HG03045 (cell line): ENCODE data around the gene NRAP.

ENCODE experiments used
- ATAC-seq: cut with Tn5 transposase; IDR thresholded peaks from one replicate; pipeline ENCODE4 v1.9.1; 2021; ENCODE audit warnings: mild to moderate bottlenecking, moderate library complexity; ENCODE audit not compliant: unreplicated experiment

The NRAP gene, protein sequence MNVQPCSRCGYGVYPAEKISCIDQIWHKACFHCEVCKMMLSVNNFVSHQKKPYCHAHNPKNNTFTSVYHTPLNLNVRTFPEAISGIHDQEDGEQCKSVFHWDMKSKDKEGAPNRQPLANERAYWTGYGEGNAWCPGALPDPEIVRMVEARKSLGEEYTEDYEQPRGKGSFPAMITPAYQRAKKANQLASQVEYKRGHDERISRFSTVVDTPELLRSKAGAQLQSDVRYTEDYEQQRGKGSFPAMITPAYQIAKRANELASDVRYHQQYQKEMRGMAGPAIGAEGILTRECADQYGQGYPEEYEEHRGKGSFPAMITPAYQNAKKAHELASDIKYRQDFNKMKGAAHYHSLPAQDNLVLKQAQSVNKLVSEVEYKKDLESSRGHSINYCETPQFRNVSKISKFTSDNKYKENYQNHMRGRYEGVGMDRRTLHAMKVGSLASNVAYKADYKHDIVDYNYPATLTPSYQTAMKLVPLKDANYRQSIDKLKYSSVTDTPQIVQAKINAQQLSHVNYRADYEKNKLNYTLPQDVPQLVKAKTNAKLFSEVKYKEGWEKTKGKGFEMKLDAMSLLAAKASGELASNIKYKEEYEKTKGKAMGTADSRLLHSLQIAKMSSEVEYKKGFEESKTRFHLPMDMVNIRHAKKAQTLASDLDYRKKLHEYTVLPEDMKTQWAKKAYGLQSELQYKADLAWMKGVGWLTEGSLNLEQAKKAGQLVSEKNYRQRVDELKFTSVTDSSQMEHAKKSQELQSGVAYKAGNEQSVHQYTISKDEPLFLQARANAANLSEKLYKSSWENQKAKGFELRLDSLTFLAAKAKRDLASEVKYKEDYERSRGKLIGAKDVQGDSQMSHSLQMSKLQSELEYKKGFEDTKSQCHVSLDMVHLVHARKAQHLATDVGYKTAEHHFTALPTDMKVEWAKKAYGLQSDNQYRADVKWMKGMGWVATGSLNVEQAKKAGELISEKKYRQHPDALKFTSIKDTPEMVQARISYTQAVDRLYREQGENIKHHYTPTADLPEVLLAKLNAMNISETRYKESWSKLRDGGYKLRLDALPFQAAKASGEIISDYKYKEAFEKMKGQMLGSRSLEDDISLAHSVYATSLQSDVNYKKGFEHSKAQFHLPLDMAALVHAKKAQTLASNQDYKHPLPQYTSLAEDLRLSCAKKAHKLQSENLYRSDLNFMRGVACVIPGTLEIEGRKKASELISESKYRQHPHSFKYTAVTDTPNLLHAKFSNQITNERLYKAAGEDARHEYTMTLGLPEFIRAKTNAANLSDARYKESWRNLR (N-terminal part only)

DNA sequence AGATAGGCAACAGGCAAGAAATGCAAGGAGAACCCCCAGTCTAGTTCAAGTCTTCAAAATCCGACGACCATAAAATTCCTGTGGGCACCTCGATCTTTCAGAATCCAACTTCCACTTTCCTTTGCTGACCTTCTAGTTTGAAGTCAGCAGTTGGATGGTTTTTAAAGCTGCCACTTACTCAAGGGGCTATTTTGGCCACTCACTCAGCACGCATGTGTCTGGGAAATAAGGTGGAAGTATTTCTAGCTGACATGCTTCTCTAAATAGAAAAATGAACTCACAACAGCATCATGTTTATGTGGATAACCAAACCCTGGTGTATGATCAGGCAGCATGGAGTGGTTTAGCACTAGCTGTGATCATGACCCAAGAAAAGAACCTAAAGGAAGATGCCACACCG is at the start of gene NRAP:
NRAP (minus strand) TSS at position 134 of the 400 bp plus-strand sequence. CDS start 159 bp downstream, outside the sequence.
- no peak for ATAC-seq

DNA sequence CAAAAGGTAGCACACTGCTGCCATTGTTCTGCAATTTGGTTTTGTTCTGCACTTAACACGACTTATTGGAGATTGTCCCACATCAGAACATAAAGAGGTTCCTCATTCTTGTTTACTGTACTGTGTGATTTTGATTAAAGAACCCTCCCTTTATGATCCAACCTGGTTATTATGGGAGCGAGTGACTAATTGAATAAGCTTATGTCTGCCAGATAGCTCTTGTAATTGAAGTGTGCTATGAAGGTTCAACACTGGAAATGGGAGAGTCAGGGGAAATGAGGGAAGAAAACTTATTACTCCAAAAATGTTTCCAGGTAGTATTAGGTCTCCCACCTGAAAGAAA is 49.8 kb upstream of the NRAP start:
- ATAC-seq: no peak

- no peak for ATAC-seq
Measured at GRCh38 chr10:113712755-113713639, 49.2 kb upstream of the NRAP start.

DNA sequence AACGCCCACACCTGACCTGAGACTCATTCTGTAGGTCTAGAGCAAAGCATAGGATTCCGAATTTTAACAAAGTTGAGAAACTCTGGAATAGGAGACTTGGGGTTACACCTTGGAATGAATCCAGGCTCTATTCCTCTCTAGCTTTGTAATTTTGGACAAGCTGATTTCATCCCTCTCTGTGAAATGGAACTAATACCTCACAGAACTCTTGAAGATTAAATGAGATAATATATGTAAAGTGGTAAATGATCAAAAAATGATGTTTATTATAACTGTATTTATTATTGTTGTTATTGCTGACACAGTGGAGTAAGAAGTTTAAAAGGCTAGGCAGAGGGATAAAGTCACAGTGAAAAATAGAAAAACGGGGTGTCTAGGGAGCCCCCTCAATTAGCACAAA is 48.2 kb upstream of the NRAP start:
- ATAC-seq: no peak

GRCh38 chr10:113711142-113711541 is 47.3 kb upstream of the NRAP start:
- ATAC-seq: no peak

DNA sequence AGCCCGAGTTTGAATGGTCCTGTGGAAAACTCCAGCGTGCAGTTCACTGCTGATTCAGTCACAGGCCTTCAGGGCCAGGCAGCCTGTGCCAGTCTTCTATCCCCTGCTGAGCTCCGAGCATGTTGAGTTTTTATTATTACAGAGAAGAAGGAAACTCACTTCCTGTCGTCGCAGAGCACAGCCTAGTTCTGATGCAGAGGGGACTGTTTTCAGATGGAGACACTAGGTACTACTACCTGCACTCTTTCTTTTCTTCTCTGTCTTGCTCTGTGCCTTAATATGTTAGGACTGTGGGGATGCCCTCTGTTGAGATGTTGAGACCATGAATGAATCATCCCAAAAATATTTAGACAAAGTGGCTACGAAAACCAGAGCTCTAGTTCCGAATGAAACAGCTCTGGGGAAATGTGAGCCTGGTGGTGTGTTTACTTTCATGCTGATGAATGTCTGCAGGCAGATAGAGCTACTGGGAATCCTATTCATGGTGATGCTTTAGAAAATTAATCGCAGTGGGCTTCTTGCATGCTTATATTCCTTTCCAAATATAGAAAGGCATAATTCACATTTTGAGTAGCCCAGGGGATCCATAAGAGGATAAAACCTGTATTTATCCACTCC is 45.5 kb upstream of the NRAP start:
- ATAC-seq: no peak

DNA sequence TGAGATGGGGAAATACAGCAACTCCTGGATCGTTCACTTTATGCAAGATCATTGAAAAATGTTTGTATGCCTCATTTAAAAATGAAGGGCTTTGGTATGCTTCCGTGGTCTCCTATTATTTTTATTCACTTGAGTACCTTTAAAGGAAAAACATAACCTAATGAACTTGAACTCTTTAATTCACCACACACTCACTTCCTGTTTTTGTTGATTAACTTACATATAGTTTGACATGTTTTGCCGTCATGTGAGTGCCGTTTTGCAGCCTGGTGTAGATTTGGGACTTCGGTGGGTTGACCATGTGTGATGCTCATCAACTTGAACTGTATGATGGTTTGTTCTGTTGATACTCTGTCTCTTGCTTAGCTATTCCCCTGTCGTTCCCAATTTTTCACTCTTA is 44.8 kb upstream of the NRAP start:
- no peak for ATAC-seq

GRCh38 chr10:113706623-113707022 is 42.8 kb upstream of the NRAP start:
- no peak for ATAC-seq

DNA sequence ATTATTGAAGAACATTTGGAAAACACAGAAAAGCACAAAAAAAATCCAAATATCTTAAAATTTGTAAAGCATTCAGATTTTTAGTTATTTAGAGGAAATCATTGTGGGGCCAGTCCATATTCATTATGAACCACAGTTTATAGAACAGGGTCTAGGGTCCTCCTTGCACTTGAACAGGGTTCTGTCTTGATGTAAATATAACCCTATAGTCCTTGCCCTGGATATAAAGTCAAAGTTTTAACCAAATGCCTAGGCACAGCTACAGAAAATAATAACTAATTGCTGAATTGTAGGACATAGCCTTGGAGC is 41.5 kb upstream of the NRAP start:
- no peak for ATAC-seq

DNA sequence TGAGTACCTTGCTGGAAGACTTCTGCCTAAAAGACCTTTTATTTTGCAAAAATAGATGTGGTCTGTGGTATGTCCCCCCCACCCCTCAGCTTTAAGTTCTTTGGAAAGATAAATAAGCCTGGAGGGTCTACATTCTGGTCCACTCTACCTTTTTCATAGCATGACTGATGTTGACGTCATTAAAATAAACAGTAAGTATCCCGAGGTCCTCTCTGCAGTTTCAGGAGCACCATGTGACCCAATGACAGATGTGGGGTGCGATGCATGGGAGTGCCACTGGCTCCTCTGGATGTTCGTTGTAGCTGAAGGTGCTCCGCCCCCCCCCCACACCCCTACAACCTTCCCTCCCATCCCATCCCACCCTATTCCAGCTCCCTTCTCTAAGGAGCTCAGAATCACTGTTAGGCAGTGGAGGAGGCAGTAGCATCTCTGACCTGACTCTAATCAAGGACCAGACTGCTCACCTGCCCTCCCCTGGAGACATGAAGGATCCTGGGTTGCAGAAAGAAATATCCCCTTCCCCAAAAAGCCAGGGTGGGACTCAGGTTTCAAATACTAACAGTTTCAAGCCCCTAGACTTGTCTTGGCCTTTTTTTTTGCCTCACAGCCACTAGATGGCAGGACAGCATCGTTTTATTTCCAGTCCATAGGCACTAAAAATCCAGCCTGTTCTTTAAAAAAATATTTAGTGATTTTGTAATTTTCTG is 40.9 kb upstream of the NRAP start:
- no peak for ATAC-seq

GRCh38 chr10:113697595-113697994 is 33.8 kb upstream of the NRAP start:
- ATAC-seq: no peak

DNA sequence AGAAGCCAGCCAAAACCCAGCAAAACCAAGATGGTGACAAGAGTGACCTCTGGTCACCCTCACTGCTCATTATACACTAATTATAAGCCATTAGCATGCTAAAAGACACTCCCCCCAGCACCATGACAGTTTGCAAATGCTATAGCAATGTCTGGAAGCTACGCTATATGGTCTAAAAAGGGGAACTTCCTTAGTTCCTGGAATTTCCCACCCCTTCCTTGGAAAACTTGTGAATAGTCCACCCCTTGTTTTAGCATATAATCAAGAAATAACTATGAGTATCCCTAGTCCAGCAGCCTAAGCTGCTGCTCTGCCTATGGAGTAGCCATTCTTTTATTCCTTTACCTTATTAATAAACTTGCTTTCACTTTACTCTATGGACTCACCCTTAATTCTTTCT is 31.9 kb upstream of the NRAP start:
- ATAC-seq: no peak

- ATAC-seq: no peak
Measured at GRCh38 chr10:113693348-113693747, 29.5 kb upstream of the NRAP start.

DNA sequence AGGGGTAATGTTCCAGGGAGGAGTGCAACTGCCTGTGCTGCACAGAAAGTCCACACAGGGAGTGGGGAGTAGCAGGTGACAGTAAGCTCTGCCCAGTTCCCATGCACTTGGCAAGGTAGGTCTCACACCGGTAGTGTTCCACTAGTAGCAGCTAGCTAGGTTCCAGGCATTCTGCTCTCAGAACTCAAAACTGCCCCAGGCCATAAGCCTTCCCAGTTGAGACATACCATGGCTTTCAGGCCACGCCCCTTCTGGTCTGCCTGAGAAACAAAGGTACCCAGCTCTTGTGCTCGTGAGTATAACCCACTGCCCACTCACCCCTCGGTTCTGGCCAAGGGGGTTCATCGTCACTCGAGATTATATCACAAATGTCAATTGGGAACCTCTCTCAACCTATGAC is 28.4 kb upstream of the NRAP start:
- no peak for ATAC-seq

DNA sequence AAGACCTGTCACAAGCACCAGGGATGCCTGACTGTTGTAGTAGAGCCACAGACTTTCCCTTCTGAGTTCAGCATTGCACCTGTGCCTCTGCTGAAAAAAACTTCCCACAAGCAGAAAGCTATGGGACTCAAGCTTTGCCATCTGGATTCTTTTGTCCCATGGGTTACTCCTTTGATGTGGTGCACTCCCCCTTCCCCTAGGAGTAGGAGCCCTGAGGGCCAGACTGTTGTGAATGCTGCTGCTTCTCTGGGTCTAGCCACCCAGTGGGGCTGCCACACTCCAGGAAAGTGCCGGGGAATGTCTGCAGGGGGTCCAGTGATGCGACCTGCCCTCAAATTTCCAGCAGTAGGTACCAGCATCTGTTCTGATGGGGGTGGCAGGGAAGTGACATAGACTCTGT is 27.5 kb upstream of the NRAP start:
- no peak for ATAC-seq

DNA sequence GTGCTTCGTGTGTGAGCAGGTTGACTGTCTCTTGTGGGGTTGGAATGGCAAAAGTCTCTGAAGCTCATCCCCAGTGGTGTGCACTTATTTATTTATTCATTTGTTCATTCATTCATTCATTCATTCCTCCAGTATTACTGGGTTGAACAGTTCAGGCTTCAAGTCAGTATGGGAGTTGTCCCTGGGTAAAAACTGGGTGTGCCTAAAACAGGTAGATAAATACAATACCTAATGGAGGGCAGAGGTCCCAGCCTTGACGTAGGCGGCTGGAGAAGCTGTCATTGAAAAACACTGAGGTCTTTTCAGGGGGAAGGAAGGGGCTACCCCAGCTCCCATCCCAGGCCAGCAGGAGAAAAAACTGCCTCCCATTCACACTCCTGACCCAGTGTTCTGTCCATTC is 26.9 kb upstream of the NRAP start:
- ATAC-seq: no peak

- ATAC-seq: no peak
Measured at GRCh38 chr10:113689574-113689973, 25.7 kb upstream of the NRAP start.

DNA sequence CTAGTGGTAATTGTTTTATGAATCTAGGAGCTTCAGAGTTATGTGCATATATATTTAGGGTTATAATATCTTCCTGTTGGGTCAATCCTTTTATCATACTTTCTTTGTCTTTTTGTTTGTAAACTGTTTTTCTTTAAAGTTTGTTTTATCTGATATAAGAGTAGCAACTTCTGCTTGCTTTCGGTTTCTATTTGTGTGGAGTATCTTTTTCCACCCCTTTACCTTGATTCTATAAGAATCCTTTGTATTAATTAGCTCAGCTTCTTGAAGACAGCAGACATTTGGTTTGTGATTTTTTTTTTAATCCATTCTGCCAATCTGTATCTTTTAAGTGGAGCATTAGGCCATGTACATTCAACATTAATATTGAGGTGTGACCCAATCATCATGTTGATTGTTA is 25.2 kb upstream of the NRAP start:
- ATAC-seq: no peak

DNA sequence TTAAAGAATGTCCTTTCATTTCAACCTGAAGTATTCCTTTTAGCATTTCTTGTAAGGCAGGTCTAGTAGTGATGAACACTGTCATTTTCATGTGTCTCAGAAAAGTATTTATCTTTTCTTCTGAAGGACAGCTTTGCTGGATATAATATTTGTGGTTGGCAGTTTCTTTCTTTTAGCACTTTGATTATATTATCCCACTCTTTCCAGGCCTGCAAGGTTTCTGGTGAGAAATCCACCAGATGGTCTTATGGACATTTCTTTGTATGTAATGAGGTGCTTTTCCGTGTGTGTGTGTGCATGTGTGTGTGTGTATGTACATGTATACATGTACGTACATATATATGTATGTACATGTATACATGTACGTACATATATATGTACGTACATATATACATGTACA is 23.2 kb upstream of the NRAP start:
- no peak for ATAC-seq

DNA sequence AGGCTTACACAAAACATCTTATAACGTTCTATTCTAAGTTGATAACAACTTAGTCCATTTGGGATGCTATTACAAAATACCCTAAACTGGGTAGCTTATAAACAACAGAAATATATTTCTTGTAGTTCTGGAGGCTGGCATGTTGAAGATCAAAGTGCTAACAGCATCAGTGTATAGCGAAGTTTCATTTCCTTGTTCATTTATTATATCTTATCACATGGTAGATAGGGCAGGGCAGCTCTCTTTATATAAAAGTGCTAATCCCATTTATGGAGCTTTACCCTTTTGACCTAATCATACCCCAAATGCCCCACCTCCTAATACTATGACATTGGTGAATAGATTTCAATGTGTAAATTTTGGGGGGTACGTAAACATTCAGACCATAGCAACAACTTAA is 22.2 kb upstream of the NRAP start:
- no peak for ATAC-seq
